SK-N-SH (cell line): ENCODE data around the gene LLGL1.
A peak's percentile ranks its signal among the peaks of the same experiment; 100 is the strongest.

Experiments
- CHD2 ChIP-seq: fragments of 150-350 bp; IDR thresholded peaks from 2 replicates; pipeline ENCODE4 v1.6.1; 2018; ENCODE audit warnings: low read length; ENCODE audit not compliant: partially characterized antibody
- EP300 ChIP-seq, 2 experiments: IDR thresholded peaks; 2 replicates each; pipeline versions ENCODE4 v1.4.0 to v1.6.1; 2012; ENCODE audit warnings: borderline replicate concordance in 1 of 2, low read depth in 1 of 2, low read length in 1 of 2
- FOXM1 ChIP-seq: IDR thresholded peaks from 2 replicates; pipeline ENCODE4 v1.4.0; 2012; ENCODE audit warnings: low read depth, mild to moderate bottlenecking
- GATA2 ChIP-seq: sonication (generic); formaldehyde crosslinking; IDR thresholded peaks from 2 replicates; pipeline ENCODE4 v1.5.0; 2020; ENCODE audit warnings: mild to moderate bottlenecking, missing genetic modification reagents
- NRF1 ChIP-seq: IDR thresholded peaks from 2 replicates; pipeline ENCODE4 v1.6.1; 2012; ENCODE audit warnings: low read depth, mild to moderate bottlenecking, low read length
- POLR2AphosphoS5 ChIP-seq: IDR thresholded peaks from 2 replicates; pipeline ENCODE4 v1.6.1; 2012; ENCODE audit warnings: low read depth, low read length
- RAD21 ChIP-seq: IDR thresholded peaks from 2 replicates; pipeline ENCODE4 v1.6.1; 2012; ENCODE audit warnings: mild to moderate bottlenecking, low read length
- SMC3 ChIP-seq: IDR thresholded peaks from 2 replicates; pipeline ENCODE4 v1.6.1; 2012; ENCODE audit warnings: low read depth, low read length, improper control_type of control experiment
- TAF1 ChIP-seq: IDR thresholded peaks from 2 replicates; pipeline ENCODE4 v1.6.1; 2012; ENCODE audit warnings: low read depth, mild to moderate bottlenecking, low read length, moderate library complexity, borderline replicate concordance
- TF ChIP-seq, protein P1 (sequence below): fragments of 200-600 bp; sonication (generic); IDR thresholded peaks from 2 replicates; pipeline ENCODE4 v1.6.1; 2017; ENCODE audit warnings: antibody characterized with exemption, mild to moderate bottlenecking, moderate library complexity
- TF ChIP-seq, protein P2 (sequence below): fragments of 150-350 bp; IDR thresholded peaks from 2 replicates; pipeline ENCODE4 v1.6.1; 2017; ENCODE audit warnings: antibody characterized with exemption, low read length, low read depth, borderline replicate concordance

DNA sequence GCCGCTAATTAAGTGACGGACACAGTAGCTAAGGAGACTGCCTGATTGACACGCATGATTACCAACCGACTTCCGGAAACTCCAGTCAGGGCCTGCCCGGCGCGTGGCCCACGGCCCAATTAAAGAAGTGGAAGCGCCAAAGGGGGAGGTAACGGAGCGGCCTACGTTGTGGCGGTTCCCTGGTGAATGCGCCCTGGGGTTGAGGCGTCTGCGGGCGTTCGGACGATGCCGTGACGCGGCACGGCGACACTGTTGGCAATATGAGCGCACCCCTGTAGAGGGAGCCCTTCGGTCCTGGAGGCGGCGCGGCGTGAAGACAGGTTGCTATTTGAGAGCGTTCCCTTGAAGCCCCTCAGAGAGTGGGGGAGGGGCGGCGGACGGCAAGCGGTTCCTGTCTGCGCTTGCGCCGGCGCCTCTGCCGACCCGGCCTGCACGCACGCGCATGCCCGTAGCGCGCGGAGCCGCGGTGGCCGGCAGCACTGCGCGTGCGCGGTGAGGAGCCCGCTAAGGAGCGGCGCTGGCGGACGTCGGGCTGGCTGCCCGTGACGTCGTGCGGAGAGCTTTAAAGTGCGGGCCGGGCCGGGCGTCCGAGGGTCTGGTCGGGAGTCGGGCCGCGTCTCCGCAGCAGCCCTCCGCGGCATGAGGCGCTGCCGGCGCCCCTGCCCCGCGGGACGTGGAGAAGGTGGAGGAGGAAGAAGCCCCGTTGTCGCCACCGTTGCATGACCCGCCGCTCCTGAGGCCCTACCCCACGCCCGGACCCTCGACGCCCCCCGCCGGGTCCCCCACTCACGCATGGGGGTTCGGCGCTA is 41.9 kb upstream of the LLGL1 start, which contains the start of gene ALKBH5:
- TF ChIP-seq TAF1 (no peak), GATA2 (CRISPR knock-in tag) (no peak), NRF1 (peak; percentile 99), RAD21 (peak; percentile 28; the same call in 1 of the 2 replicates), FOXM1 (no peak), CHD2 (peak; percentile 89), POLR2AphosphoS5 (peak; percentile 27; the same call in 1 of the 2 replicates), SMC3 (no peak), EP300 (IDR thresholded peaks at IDR 0.05; ENCODE audit: borderline replicate concordance in 1 of 2, low read depth in 1 of 2, low read length in 1 of 2) (no peak)
- TF ChIP-seq, protein P1, sequence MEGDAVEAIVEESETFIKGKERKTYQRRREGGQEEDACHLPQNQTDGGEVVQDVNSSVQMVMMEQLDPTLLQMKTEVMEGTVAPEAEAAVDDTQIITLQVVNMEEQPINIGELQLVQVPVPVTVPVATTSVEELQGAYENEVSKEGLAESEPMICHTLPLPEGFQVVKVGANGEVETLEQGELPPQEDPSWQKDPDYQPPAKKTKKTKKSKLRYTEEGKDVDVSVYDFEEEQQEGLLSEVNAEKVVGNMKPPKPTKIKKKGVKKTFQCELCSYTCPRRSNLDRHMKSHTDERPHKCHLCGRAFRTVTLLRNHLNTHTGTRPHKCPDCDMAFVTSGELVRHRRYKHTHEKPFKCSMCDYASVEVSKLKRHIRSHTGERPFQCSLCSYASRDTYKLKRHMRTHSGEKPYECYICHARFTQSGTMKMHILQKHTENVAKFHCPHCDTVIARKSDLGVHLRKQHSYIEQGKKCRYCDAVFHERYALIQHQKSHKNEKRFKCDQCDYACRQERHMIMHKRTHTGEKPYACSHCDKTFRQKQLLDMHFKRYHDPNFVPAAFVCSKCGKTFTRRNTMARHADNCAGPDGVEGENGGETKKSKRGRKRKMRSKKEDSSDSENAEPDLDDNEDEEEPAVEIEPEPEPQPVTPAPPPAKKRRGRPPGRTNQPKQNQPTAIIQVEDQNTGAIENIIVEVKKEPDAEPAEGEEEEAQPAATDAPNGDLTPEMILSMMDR, result peak; percentile 40
- TF ChIP-seq, protein P2, sequence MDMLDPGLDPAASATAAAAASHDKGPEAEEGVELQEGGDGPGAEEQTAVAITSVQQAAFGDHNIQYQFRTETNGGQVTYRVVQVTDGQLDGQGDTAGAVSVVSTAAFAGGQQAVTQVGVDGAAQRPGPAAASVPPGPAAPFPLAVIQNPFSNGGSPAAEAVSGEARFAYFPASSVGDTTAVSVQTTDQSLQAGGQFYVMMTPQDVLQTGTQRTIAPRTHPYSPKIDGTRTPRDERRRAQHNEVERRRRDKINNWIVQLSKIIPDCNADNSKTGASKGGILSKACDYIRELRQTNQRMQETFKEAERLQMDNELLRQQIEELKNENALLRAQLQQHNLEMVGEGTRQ, result no peak
